ENCODE results near the gene NTNG1.

The NTNG1 gene

GRCh38 chr1:107480548-107481415 lies 339.9 kb downstream of the NTNG1 start:
- DNase-seq (ENCODE audit: low read depth, low spot score), result no peak
- TF ChIP-seq CTCF (IDR thresholded peaks at IDR 0.05; ENCODE audit: insufficient read depth, low read length, missing control alignments), result peak; percentile 30
- CTCF ChIA-PET, result interaction anchor here (0.6 kb wide), 1 partner anchor 462 kb away, joined by 3 read pairs; no protein-coding TSS in a partner anchor
- POLR2A ChIA-PET, result no interaction called here
- peak overlapping the region; percentile 31 for H3K4me3 ChIP-seq (ENCODE audit: low read depth, low read length)

DNA sequence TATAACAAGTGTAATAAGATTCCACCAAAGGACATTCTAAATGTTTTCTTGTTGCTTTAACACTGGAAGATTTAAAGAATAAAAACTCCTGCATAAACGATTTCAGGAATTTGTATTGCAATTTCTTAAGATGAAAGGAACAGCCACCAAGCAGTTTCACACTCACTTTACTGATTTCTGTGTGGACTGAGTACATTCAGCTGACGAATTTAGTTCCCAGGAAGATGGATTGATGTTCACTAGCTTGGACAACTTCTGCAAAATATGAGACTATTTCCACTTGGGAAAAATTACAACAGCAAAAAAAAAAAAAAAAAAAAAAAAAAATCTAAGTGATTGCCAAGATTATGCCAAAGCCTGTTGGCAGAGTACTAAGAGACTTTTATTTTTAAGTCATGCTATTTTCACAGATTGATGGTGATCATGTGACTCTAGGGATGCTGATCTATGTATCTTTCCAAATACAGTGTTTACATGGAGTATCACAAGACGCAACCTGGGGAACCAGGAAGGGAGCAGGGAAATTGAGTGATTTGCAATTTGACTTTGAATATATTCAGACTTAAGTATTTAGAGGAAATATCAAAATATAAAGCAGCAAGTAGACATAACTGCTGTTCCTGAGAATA lies 341.0 kb downstream of the NTNG1 start:
- no peak overlapping the region for H3K4me3 ChIP-seq (ENCODE audit: low read depth, low read length)
- CTCF ChIA-PET, result no interaction called here
- TF ChIP-seq CTCF (IDR thresholded peaks at IDR 0.05; ENCODE audit: insufficient read depth, low read length, missing control alignments), result no peak
- no peak for DNase-seq (ENCODE audit: low read depth, low spot score)
- POLR2A ChIA-PET, result no interaction called here

DNA sequence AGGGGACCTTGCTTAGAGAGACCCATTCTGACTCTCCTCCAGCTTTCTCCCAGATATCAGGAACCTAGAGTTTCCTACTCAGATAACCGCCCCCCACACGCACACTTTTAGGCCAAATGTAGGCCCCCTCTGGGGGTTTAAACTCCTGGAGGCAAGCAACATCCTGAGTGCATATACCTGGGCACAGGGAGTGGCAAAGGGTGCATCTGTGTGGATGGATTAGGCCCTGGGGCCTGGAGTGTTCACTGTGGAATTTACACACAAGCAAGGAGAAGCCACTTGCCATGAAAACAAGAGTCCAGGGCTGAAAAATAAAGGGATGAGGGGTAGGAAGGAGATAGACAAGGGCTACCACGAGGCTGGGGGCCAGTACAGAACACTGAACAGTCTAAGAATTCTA lies 343.1 kb downstream of the NTNG1 start:
- POLR2A ChIA-PET, result no interaction called here
- CTCF ChIA-PET, result interaction anchor here (0.6 to 2.2 kb wide), 2 partner anchors 164 to 207 kb away, joined by 4 to 7 read pairs; no protein-coding TSS in a partner anchor
- no peak overlapping the region for H3K4me3 ChIP-seq (ENCODE audit: low read depth, low read length)
- no peak for TF ChIP-seq CTCF (IDR thresholded peaks at IDR 0.05; ENCODE audit: insufficient read depth, low read length, missing control alignments)
- no peak for DNase-seq (ENCODE audit: low read depth, low spot score)

DNA sequence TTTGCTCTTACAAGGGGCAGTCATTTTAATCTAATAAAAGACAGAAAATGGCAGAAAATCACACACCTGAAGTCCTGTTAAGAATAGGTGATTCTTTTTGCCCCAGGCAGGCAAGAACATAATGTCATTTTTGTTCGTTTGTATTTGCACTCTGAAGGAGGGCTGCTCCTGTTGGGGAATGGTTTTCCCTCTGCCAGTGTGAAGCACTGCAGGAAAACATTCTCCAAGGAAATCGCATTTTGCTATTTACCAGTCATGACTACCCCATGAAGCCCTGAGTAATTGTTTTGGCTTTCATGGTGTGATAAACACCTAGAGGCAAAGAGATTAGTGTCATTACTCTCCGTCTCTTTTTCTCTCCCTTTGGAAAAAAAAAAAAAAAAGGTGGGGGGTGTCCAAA lies 345.5 kb downstream of the NTNG1 start:
- ChIA-PET POLR2A (no interaction called here), CTCF (interaction anchor here (1.0 kb wide), 1 partner anchor 36 kb away, joined by 3 read pairs; no protein-coding TSS in a partner anchor)
- TF ChIP-seq CTCF (IDR thresholded peaks at IDR 0.05; ENCODE audit: insufficient read depth, low read length, missing control alignments), result no peak

GRCh38 chr1:107487506-107487905 lies 346.7 kb downstream of the NTNG1 start:
- no peak overlapping the region for H3K4me3 ChIP-seq (ENCODE audit: low read depth, low read length)
- no peak for TF ChIP-seq CTCF (IDR thresholded peaks at IDR 0.05; ENCODE audit: insufficient read depth, low read length, missing control alignments)
- ChIA-PET POLR2A (no interaction called here), CTCF (no interaction called here)
- no peak for DNase-seq (ENCODE audit: low read depth, low spot score)

More for the DNA sequence above, 345.5 kb downstream of the NTNG1 start:
- no peak overlapping the region for H3K4me3 ChIP-seq (ENCODE audit: low read depth, low read length)
- no peak for DNase-seq (ENCODE audit: low read depth, low spot score)

DNA sequence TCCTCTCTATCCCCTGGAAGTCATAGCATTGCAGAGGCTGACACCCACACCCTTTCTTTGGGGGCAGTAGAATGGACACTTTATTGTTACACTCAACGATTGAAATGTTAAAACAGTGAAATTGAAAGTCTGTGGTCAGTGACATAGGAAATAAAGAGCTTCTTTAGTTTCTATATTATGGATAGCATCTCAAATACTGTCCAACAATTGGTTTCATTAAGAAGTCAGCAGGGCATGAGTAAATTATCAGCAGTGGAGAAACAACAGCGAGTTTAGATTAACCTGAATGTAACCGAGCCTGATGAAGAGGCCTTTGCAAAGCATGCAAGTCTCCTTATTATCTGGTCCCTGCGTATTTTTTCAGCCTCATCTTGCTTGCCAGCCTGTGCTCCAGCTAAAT lies 350.7 kb downstream of the NTNG1 start:
- H3K4me3 ChIP-seq (ENCODE audit: low read depth, low read length), result no peak overlapping the region
- no peak for DNase-seq (ENCODE audit: low read depth, low spot score)
- ChIA-PET CTCF (interaction anchor here (2.0 to 2.1 kb wide), 2 partner anchors 38 to 260 kb away, joined by 7 read pairs; no protein-coding TSS in a partner anchor), POLR2A (no interaction called here)
- TF ChIP-seq CTCF (IDR thresholded peaks at IDR 0.05; ENCODE audit: insufficient read depth, low read length, missing control alignments), result no peak

Data from AG04449 (cell line).